GM19438 (cell line): ENCODE results near the gene TM2D3.

Source experiments
- ATAC-seq: cut with Tn5 transposase; IDR thresholded peaks from one replicate; pipeline ENCODE4 v1.9.1; 2021; ENCODE audit warnings: low read depth; ENCODE audit not compliant: unreplicated experiment

Gene TM2D3

DNA sequence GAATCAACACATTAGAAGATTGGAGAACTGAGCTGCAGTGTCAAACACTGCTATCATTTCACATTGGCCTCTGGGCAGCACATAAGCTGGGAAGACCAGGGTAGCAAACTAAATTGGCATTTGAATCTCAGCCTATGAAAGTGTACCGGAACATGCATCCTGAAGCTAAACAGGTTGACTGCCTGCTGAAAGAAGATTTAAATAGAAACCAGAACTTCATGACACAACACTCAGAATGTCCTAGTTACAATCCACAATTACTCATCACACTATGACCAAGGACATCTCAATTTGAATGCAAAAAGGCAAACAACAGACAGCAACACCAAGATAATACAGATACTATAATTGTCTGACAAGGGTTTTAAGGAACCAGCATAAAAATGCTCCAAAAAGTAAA lies 26.2 kb downstream of the TM2D3 start:
- ATAC-seq: no peak

DNA sequence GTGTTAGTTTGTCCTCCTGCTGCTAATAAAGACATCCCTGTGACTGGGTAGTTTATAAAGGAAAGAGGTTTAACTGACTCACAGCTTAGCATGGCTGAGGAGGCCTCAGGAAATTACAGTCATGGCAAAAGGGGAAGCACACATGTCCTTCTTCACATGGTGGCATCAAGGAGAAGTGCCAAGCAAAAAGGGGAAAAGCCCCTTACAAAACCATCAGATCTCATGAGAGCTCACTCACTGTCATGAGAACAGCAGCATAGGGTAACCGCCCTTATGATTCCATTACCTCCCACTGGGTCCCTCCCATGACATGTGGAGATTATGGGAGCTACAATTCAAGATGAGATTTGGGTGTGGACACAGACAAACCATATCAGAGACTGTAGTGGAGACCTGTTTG lies 27.0 kb downstream of the TM2D3 start:
- no peak for ATAC-seq

DNA sequence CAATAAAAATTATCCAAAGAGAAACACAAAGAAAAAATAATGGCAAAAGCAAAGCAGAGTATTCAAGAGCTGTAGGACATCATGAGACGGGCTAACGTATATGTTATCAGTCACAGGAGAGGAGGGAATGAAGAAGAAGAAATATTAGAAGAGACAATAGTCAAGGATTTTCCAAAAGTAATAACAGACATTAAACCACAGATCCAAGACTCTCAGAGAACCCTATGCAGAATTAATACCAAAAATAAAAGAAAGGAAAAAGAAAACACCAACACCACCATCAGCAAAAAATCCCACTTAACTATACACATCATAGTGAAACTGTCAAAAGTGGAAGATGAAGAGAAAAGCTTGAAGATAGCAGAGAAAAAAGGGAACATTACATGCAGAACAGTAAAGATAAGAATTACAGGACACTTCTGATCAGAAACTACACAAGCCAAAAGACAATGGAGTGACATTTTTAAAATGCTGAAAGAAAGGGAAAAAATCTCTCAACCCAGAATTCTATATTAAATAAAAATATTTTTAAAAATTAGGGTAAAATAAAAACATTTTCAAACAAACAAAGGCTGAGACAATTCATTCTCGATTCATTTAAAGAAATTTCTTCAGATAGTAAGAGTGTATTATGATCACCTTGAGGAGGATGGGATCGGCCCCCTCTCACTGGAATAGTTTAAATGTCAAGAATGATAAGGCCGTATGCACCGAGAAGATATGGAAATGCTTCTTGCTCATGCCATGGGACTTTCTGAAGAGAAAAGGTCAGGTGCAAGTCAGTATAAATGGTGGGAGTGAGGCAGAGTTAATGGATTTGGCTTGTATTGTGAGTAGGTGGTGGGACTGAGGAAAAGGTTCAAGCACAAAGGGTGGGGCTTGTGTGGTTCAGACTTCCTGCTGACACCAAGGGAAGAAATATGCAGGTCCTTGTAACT lies 28.5 kb downstream of the TM2D3 start:
- ATAC-seq: no peak

DNA sequence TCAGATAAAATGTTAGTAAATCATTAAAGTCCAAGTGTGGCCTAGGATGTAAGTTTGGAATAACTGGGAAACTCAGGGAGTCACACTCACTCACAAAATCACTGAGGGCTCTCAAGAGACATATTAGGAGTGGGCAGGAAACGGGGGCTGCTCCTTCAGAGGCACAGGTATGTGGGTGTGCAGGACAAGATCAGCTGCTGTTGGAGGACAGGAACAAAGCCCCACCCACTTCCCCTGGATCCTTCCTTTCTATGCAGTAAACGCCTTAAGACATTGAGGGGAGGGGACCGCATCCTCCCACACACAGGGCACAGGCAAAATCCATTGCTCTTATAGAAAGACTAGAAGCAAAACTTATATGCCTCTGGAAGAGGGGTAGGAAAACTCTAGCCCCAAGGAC lies 30.2 kb downstream of the TM2D3 start:
- no peak for ATAC-seq

DNA sequence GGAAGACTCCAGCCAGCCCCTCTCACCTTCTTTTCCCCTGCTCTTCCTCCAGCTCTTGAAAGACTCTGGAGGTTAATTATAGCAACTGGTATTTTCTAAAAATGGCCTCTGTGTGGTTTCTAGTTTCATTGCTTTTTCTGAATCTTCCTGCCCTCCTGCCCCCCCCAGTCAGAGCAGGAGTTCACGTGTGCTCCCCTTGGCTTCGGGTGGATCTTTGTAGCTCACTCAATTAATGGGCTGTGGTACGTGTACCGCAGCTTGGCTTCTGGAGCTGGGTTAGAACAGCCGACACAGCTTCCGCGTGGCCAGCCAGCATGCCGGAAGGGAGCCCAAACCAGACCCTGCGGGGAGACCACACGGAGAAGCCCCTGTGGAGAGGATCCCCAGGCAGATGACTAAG lies 31.5 kb downstream of the TM2D3 start:
- ATAC-seq: no peak

DNA sequence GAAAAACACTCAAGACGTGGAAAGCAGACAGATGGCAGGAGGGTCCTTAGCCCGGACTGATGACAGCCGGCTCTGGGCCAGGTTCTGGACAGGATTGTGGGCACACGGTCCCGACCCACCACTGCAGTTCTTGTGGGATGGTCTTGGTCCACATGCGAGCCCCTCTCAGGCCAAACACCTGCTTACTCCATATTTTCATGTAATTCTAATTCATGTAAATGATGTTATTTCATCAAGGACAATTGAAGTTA lies 32.6 kb downstream of the TM2D3 start:
- ATAC-seq: no peak

DNA sequence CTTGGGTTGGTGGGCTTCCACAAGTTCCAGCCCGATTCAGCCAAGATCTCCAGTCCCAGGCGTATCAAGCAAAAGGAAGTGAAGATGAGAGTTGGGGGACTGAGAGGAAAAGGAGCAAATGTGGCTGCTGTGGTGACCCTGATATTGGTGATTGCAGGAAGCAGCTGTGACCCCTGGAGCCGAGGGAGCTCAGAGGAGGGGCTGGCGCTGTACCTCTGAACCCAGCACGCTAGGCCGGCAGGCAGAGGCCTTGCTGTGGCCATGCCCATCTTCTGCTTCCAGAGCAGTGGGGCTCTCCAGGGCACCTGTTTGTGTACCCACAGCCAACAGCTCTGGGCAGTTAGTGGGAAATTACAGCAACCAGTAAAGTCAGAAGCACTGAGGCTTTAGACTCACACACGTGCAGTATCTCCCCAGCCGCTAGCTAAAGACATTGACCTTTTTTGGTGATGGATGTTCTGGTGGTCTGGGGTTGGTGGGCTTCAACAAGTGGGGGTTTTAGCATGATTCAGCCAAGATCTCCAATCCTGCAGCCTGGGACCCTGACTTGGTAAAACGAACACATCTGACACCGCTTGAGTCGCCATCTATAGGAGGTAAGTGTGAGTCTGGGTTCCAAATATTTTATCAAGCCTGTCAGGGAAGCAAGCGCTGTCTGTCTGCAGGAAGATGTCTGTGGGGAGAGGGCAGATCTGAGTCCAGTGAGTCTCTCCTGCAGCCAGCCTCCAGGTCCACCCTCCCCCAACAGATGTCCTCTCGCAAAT lies 33.1 kb downstream of the TM2D3 start:
- no peak for ATAC-seq

DNA sequence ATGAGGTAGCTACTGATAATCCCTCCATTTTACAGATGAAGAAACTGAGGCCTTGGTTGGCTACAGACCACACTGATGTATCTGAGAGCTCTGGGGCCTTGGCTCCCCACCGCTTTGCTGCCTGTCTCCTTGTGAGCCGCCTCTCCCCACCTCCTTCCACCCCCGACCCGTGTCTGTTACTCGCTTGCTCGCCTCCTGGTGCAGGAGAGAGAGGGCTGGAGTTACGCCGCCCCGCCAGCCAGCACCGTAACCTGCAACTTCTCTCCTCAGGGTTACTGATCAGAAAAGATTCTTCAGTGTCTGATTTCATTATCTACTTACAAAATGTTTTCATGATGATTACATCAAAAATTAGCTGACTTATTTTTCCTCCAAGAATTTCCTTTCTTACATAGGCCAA lies 34.1 kb downstream of the TM2D3 start:
- no peak for ATAC-seq

DNA sequence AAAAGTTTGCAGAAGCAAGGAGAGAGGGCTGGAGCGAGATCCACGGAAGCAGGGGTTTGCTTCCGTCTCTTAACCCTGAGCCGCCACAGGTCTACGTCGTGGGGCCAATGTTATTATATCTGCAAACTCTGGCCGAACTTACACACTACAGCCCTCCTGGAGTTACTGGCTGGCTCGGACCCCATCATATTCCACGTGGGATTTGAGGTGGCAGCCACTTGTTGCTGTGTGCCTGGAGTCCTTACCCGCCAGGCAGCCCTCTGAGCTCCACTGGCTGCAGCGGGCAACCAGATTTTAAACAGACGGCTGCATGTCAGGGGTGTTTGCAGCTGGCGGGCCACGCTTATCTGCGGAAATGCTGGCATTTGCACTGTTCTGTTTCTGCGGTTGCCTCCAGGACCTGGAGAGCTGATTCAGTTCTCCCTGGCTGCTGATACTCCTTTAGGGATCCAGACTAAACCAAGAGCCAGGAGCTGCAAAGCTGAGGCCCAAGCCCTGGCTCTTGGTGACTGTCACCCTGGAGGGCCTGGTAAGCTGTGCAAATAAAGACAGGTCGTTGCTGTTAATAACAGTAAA lies 34.7 kb downstream of the TM2D3 start:
- ATAC-seq: no peak

DNA sequence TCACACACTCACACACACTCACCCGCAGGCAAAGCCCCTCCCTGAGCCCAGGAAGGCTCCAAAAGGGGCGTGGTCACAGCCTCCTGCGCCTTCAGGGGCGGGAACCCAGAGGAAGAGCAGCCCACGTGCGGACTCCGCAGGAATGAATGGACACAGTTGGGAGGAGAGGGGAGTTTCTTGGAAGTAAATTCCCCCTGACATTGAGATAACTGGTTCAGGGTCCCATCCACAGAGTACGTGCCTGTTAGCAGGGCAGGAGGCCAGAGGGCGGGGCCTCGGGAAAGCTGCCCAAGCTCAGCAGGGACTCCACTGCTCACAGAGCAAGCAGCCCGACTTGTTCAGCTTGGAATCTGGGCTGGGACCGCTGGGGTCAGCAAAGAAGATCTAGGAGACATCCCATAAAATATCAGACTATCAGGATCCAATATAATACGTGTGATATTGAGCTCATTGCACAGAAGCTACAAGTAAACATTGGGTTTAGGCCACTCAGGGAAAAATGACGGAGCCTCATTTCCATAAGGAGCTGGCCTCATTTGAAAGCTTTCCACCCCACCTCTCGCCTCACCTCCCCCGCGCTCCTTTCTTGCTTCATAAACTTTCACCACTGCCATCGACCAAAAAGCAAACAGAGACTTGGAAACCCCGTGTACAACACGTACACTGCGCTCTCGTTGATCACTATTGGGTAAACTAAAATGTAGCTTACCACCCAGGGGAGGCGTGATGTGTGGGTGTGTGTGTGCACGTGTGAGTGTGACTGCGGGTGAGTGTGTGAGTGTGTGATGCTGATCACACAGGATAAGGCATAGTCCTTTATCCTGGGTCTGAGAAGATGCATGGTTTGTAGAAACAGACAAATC lies 36.0 kb downstream of the TM2D3 start:
- ATAC-seq: no peak

DNA sequence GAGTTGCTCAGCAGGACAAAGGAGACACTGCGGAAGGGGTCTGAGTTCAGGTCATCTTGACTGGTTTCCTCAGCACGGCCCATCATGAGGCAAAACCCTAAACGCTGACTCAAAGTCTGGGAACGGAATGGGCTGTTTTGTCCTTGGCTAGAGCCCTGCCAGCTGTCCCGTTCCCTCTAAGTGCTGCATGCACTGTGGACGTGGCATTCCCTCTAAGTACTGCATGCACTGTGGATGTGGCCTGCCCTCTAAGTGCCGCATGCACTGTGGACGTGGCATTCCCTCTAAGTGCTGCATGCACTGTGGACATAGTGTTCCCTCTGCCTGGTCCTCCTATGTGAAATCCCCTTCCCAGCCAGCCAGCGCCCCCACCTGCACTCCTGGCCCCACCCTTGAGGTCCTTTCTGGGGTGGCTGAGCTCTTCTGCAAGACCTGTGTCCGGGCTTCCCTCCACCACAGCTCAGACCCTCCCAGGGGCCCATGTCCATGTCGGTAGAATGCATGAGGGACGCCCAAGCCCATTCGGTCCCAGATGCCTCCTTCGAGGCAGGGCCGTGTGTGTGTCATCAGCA lies 36.7 kb downstream of the TM2D3 start:
- no peak for ATAC-seq

DNA sequence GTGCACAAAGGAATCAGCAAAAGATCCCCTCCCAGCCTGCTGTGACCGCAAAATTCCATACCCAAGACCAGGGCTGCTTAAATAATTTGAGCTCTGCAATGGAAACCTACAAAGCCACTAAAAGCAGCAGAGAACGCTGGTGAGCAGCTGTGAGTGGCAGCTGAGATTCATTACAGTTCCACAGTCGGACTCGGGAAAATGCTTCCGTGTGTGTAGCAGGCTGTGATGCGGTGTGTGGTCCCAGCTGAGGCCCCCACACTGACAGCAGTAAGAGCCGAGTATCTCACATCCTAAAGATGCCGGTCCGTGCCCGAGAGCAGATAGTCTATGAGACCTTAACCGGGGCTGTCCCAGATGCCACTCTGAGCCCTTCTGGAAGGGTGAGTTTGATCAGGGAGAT lies 37.4 kb downstream of the TM2D3 start:
- ATAC-seq: no peak

DNA sequence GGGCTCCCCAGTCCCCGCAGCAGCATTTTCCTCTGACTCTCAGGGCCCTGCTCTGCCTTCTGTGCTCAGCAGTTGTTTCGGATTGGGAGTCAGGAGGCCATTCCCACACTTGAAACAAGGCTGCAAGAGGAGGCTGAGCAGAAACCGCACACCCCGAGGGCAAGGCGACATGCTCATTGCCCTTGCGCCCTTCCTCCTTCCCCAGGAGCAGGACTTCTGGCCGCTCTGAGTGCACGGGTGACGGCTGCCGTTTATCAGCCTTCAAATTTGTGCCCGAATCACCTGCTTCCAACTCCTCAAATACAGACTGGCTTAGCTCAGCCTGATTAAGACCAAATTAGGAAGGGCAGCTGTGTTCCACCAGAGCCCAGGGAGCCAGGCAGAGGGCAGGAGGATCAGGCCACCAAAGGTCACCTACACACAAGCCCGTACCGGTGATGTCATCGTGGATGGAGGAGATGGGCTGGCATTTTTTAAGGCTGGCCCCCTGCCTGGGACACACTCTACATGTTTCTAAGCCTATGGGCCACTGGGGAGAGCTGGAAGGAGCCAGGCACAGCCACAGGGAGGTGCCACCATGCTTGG lies 38.1 kb downstream of the TM2D3 start:
- no peak for ATAC-seq

DNA sequence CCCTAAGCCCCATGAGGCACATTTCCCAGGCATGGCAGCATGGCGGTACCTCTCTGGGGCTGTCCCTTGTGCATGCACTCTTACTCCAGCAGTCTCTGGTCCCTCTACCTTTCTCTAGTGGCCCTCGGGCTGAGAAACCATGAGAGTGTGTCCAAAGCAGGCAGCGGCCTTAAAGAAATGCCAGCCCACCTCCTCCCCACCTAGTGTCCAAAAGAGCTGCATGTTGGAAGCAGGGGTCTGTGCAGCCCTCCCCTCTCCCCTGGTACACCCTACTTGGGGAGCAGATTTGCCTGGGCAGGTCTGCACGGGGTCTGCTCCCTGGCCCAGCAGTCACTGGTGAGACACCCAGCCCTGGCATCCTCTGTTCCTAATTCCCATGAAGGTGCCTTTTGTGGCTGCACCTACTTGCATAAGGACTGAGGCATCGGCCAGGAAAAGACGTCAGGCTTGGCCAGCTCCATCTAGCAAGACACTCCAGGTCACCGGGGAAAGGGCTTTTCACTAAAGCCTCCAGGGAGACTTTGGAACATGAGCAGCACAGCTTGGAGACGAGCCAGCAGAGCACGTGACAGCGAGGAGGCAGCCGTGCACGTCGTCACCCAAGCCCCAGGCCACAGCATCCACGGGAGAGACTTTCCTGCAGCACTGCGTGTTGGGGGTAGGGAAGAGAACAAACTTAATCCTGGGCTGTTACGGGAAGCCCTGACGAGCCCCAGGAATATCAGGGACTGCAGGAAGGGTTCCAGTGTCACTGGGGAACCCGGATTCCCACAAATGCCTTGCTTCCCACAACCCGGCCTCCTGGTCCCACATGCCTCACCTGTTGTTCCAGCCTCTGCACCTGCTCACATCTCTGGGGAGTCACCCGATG lies 38.8 kb downstream of the TM2D3 start:
- no peak for ATAC-seq

DNA sequence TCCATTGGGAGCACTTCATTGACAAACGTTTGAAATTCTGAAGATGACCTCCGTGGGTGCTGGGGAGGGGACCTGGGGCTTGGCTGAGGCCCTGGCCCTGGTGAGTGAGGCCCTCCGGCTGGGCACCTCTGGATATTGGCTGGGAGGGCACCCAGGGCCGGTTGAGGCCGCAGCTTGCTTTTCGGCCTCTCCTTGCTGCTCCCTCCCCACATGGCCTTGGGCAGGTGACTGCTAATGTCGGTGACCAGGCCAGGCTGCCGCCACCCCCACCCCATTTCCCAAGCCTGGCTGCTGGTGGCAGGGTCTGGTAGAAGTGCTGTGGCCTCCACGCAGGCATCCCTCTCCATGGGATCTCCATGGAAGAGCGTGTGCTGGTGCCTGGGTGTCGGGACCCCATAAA lies 39.5 kb downstream of the TM2D3 start:
- ATAC-seq: no peak

DNA sequence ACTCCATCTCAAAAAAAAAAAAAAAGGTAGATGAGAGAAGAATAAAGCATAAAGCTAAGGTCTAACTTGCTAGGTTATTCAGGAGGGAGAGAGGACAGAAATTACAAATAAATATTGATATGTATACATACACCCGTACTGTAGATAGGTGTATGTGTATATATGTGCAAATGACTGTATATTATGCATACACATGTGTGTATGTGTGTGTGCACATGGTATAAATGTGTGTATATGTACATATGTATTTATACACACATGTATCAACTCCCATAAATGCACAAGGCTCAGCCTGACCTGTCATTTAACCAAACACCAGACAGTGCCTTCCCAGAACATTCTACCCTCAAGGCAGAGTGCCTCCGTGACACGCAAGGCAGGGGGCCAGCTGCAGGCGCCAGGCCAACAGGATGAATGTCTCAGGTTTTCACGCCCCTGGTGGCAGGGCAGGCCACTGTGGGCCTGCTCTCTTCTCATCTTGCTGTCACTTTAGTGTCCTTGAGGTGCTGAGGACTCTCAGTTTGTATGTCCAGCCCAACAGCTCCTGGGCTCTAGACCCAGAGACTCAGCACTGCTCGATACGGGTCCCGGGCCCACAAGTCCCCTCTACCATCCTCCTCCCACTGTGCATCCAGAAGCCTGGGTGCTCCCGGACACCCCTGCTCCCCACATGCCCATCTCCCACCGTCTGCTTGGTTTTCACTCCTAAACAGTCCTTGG lies 40.4 kb downstream of the TM2D3 start:
- ATAC-seq: no peak

DNA sequence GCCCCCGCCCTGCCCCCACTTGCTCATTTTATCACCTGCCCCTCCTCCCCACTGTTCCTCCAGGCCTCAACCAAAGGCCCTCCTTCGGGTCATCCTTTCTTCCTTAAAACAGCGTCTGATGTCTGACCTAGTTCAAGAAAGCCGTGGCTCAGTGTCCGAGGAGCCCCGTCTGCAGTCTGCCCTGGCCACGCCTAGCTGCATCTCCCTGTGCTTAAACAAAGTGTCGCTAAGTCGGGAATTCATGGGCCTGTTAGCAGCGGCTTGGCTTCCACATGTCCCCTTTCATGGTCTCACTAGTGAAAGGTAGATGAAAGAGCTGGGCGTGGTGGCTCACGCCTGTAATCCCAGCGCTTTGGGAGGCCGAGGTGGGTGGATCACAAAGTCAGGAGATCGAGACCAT lies 41.2 kb downstream of the TM2D3 start:
- no peak for ATAC-seq

DNA sequence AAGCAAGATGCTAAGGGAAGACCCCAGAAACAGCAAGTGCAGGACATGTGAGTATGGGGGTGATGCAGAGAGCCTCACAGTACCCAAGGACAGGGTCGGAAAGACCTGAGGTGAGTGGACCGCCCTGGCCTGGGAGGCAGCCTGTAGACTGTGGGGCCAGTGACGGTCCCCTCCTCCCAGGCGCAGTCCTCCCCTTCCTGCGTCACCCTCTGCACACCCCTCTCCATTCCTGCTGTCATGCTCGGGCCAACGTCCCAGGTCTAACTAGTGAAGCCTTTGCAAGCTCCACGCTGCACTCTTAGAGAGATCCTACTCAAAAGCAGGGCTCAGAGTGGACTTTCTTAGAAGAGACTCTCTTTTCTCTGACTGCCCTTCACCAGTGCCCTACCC lies 41.6 kb downstream of the TM2D3 start:
- no peak for ATAC-seq
